Ascending aorta (tissue), 2 donors: ENCODE data around the gene PODNL1. TPM values are rescaled to one million over a fixed set of nuclear protein-coding genes. Genes with fewer than 3 reads are reported as not detected.

Experiments
- DNase-seq, 2 donors: peaks; one replicate each; pipeline ENCODE4 v3.0.0-alpha.2; 2019; ENCODE audit warnings: low spot score in 2 of 2
- H3K27ac ChIP-seq, 2 donors: fragments of 200-600 bp; sonication (generic); one replicate each; pipeline ENCODE4 v1.5.1; 2016 to 2017; ENCODE audit warnings: mild to moderate bottlenecking in 1 of 2
- H3K27me3 ChIP-seq: fragments of 200-600 bp; sonication (generic); one replicate; pipeline ENCODE4 v1.5.1; 2017
- H3K36me3 ChIP-seq, 2 donors: fragments of 200-600 bp; sonication (generic); one replicate each; pipeline ENCODE4 v1.5.1; 2016
- H3K4me1 ChIP-seq, 2 donors: fragments of 200-600 bp; sonication (generic); one replicate each; pipeline ENCODE4 v1.5.1; 2016 to 2017; ENCODE audit warnings: mild to moderate bottlenecking in 1 of 2
- H3K4me3 ChIP-seq, 2 donors: fragments of 200-600 bp; sonication (generic); one replicate each; pipeline ENCODE4 v1.5.1; 2016 to 2017; ENCODE audit warnings: mild to moderate bottlenecking in 1 of 2
- H3K9me3 ChIP-seq, 2 donors: fragments of 200-600 bp; sonication (generic); one replicate each; pipeline ENCODE4 v1.5.1; 2016
- intact Hi-C: fragments of 100-400 bp; cut with DNase I; formaldehyde crosslinking; loops from one replicate; pipeline ENCODE4 v1.15.1; 2023
- total RNA-seq: library from RNA; depleted of rRNA; stranded (reverse); fragments of >200 nt; gene quantifications from one replicate; pipeline ENCODE4 v1.1.0, GENCODE V29; 2016
- TF ChIP-seq, protein P1 (sequence below), 3 experiments: fragments of 200-600 bp in 2 of 3; fragments of 450-650 bp in 1 of 3; sonication (generic) in 2 of 3; IDR thresholded peaks; one replicate each; pipeline ENCODE4 v1.5.1; 2016 to 2019; ENCODE audit warnings: antibody characterized with exemption in 3 of 3, mild to moderate bottlenecking in 1 of 3, moderate library complexity in 1 of 3

PODNL1 gene
- total RNA-seq, 1 donor from 2014 or later = 12.9 TPM

DNA sequence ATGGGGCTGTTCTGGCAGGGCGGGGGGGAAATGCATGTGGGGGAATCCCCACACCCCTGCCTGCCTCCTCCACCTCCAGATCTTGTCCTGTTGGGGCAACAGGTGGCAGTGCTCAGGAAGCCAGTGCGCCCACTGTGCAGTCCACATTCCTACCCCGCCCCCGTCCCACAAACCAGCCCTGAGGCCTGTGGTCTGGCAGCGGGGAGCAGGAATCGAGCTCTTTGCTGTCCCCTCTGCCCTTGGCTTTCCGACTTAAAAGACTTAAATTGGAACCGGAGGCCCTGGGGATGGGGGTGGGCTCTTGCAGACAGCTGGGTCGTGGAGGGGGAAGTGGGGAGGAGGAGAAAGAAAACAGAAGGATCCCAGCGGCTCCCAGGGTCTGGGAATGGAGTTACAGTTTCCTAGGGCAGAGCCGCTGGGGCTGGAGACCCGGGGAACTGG, 56.9 kb downstream of the PODNL1 start:
- TF ChIP-seq, protein P1, sequence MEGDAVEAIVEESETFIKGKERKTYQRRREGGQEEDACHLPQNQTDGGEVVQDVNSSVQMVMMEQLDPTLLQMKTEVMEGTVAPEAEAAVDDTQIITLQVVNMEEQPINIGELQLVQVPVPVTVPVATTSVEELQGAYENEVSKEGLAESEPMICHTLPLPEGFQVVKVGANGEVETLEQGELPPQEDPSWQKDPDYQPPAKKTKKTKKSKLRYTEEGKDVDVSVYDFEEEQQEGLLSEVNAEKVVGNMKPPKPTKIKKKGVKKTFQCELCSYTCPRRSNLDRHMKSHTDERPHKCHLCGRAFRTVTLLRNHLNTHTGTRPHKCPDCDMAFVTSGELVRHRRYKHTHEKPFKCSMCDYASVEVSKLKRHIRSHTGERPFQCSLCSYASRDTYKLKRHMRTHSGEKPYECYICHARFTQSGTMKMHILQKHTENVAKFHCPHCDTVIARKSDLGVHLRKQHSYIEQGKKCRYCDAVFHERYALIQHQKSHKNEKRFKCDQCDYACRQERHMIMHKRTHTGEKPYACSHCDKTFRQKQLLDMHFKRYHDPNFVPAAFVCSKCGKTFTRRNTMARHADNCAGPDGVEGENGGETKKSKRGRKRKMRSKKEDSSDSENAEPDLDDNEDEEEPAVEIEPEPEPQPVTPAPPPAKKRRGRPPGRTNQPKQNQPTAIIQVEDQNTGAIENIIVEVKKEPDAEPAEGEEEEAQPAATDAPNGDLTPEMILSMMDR (IDR thresholded peaks at IDR 0.05) = no peak
- intact Hi-C loops = loop anchor here (2.0 kb wide), 2 partner anchors 26 to 72 kb away; partner anchors contain the start of genes BRME1, CC2D1A and DCAF15
- no peaks in the 10 kb centered on the region for H3K27me3 ChIP-seq
- H3K9me3 ChIP-seq = no peaks in the 10 kb centered on the region
- H3K36me3 ChIP-seq = no peaks in the 10 kb centered on the region
- peak overlapping the region; percentile 58 to 81 for H3K27ac ChIP-seq
- H3K4me1 ChIP-seq = peaks cover 6 to 13% of the 10 kb centered on the region in 2 donors
- H3K4me3 ChIP-seq = no peak overlapping the region
- DNase-seq = no peak

Other genes starting within 250 kb of the PODNL1 start
- 89.9 TPM for gene MRI1, start 173.9 kb downstream of the PODNL1 start, total RNA-seq
- 163 TPM for gene C19orf53, start 164.0 kb downstream of the PODNL1 start, total RNA-seq
- 23.2 TPM for gene ZSWIM4, start 143.0 kb downstream of the PODNL1 start, total RNA-seq
- gene NANOS3, start 61.3 kb downstream of the PODNL1 start, total RNA-seq = not detected
- gene BRME1, start 32.3 kb downstream of the PODNL1 start, total RNA-seq = not detected
- gene CC2D1A, start 32.2 kb downstream of the PODNL1 start, total RNA-seq = 128 TPM
- 35.0 TPM for gene DCAF15, start 14.1 kb upstream of the PODNL1 start, total RNA-seq
- gene RFX1, start 67.9 kb upstream of the PODNL1 start, total RNA-seq = 3.3 TPM
- gene RLN3, start 89.7 kb upstream of the PODNL1 start, total RNA-seq = not detected
- 4.2 TPM for gene IL27RA, start 93.3 kb upstream of the PODNL1 start, total RNA-seq
- gene PALM3, start 123.7 kb upstream of the PODNL1 start, total RNA-seq = 1.7 TPM
- 6.0 TPM for gene MISP3, start 134.4 kb upstream of the PODNL1 start, total RNA-seq
- gene C19orf67, start 147.4 kb upstream of the PODNL1 start, total RNA-seq = not detected
- 9.4 TPM for gene SAMD1, start 152.3 kb upstream of the PODNL1 start, total RNA-seq
- 92.6 TPM for gene PRKACA, start 179.3 kb upstream of the PODNL1 start, total RNA-seq
- 7.8 TPM for gene ASF1B, start 198.2 kb upstream of the PODNL1 start, total RNA-seq